Measurements from ENCODE around the gene TCF25.
A peak's percentile ranks its signal among the peaks of the same experiment; 100 is the strongest.
"Not testable (repeated sequence)": the region's sequence is repeated elsewhere in the genome, so short reads cannot be mapped to it uniquely, and the experiment has no call there.

The TCF25 gene

GRCh38 chr16:89906140-89907025 lies 33.0 kb downstream of the TCF25 start:
- DNase-seq, result no peak

- no peak for DNase-seq
These were observed 33.8 kb downstream of the TCF25 start for GRCh38 chr16:89907055-89907814.

- DNase-seq, result no peak
These were observed 34.8 kb downstream of the TCF25 start for GRCh38 chr16:89908236-89908635.

- no peak for DNase-seq
These were observed 36.7 kb downstream of the TCF25 start for GRCh38 chr16:89909777-89910716.

GRCh38 chr16:89910717-89911354 lies 37.4 kb downstream of the TCF25 start:
- DNase-seq, result no peak

GRCh38 chr16:89911375-89911774 lies 38.0 kb downstream of the TCF25 start:
- DNase-seq, result no peak

- DNase-seq, result no peak
These were observed 38.8 kb downstream of the TCF25 start for GRCh38 chr16:89912143-89912542.

GRCh38 chr16:89912627-89913026 lies 39.2 kb downstream of the TCF25 start:
- no peak for DNase-seq

GRCh38 chr16:89913408-89914387 lies 40.3 kb downstream of the TCF25 start:
- DNase-seq, result no peak

- not testable (repeated sequence) for DNase-seq
These were observed 41.4 kb downstream of the TCF25 start for GRCh38 chr16:89914642-89915285.

GRCh38 chr16:89915303-89916232 lies 42.2 kb downstream of the TCF25 start:
- no peak for DNase-seq

- peak; percentile 39 for DNase-seq
These were observed 44.5 kb downstream of the TCF25 start for GRCh38 chr16:89917773-89918452.

GRCh38 chr16:89918453-89919347 lies 45.3 kb downstream of the TCF25 start, which contains the start of gene MC1R:
Gene MC1R, plus strand, starts transcription at chr16:89918862. Its CDS starts 397 bp downstream, at chr16:89919259.
- no peak for DNase-seq

- no peak for DNase-seq
These were observed 46.4 kb downstream of the TCF25 start for GRCh38 chr16:89919535-89920406.

- DNase-seq, result no peak
These were observed 47.3 kb downstream of the TCF25 start for GRCh38 chr16:89920723-89921122.

- DNase-seq, result no peak
These were observed 47.8 kb downstream of the TCF25 start for GRCh38 chr16:89921131-89921701.

Measured in GDM1 (cell line).